ENCODE measurements around the gene SLC29A2. TPM values are rescaled to one million over a fixed set of nuclear protein-coding genes. Genes with fewer than 3 reads are reported as not detected.
"Not testable (repeated sequence)": the region's sequence is repeated elsewhere in the genome, so short reads cannot be mapped to it uniquely, and the experiment has no call there.

SLC29A2 gene
- polyA plus RNA-seq, 1 donor, result 40.8 TPM

GRCh38 chr11:66333896-66334604 is 37.5 kb downstream of the SLC29A2 start:
- no peak for DNase-seq

DNA sequence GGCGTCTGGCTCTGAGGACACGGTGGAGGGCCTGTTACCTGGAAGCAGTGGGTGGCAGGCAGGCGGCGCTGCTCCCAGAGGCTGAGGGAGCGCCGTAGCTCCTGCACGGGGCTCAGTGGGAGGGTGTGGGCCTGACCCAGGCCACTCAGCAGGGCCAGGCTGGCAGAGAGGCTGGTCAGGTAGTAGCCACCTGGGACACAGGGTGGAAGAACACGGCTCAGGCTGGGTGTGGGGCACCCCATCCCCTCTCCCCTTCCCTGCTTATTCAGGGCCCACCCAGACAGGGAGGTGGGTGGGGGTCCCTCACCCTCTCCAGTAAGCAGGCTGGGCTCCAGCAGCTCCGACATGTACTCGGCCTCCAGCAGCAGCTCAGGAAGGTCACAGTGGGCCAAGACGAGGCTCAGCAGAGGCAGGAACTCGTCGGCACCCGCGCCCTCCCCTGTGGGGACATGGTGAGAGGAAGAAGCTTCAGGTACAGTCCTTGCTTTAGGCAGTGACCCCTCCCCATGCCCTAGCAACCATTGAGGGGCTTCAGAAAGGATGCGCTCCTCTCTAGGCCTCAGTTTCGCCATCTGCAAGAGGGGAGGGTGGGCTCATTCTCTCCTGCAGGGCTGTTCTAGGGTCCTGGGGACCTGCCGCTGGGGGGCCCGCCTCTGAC is 38.2 kb downstream of the SLC29A2 start:
- DNase-seq, result no peak

DNA sequence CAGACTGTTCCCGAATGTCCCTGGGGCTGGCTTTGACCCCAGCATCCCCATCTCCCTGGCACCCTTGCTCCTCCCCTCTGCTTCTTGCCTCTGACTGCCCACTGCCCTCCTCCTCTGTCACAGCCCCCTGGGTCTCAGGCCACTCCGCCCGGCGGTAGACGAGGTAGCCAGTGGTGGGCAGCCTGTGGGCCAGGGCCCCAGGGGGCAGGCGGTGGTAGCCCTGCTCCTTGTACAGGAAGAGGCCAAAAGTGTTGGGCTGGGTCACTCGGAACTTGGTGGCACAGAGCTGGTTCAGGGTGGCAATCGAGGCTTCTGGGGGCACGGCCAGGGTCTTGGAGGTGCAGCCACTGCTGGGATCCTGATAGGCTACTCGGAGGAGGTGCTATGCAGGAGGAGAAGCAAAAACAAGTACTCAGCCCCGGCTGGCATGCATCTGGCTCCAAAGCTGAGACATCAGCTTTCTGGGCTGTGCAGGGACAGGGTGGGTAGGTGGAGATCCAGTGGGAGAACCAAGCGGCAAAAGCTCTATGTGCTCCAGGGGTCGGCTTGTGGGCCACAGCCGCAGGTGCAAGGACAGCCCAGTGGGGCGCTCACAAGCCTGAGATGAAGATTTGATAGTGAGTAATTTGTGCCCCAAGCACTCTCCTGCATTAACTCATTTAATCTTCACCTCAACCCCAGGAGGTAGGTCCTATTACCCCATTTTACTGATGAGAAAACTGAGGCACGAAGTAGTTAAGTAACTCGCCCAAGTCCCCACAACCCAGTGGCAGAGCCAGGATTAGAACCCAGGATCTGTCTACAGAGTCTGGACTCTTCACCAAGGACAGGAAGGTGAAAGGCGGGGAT is 39.0 kb downstream of the SLC29A2 start:
- DNase-seq, result no peak

DNA sequence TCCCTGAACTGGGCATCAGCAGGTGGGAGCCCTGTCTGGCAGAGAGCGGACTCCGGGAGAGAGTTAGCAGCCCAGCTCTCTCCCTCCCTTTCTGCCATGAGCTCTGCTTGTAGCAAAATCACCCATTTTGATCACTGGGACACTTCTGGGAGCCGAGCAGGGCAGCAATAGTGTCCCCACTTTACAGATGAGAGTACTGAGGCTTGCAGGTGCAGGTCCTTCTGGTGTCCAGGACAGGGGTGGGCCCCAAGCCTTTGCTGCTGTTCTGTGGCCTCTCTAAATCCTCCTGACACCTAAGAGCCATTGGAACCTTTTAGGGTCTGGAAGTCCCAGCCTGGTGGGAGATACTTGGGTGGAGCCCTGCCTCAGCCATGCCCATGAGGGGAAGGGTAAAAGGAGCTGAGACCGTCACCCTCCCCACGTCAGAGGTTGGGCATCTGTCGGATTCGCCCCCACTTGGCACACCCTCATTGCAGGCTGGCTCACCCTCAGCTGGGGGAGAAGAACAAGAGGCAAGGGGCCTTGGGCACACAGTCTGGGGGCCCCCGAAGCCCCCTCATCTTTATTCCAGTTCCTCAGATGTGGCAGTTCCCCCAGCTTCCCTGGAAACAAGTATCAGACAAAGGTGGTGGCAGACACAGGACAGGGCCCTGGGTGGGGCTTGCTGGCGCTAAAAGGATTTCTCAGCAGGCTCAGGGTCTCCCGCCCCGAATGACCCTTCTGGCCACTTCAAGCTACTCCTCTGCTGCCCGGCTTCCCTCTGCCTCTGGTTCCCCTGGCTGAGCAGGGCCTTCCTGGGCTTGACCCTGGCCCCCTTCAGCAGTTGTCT is 39.8 kb downstream of the SLC29A2 start:
- DNase-seq, result no peak

- no peak for DNase-seq
Measured at GRCh38 chr11:66330931-66331330, 40.6 kb downstream of the SLC29A2 start.

- DNase-seq, result no peak
Measured at GRCh38 chr11:66329165-66329673, 42.3 kb downstream of the SLC29A2 start.

GRCh38 chr11:66328302-66329144 is 43.0 kb downstream of the SLC29A2 start:
- DNase-seq, result peak; percentile 82

GRCh38 chr11:66328031-66328301 is 43.6 kb downstream of the SLC29A2 start:
- no peak for DNase-seq

DNA sequence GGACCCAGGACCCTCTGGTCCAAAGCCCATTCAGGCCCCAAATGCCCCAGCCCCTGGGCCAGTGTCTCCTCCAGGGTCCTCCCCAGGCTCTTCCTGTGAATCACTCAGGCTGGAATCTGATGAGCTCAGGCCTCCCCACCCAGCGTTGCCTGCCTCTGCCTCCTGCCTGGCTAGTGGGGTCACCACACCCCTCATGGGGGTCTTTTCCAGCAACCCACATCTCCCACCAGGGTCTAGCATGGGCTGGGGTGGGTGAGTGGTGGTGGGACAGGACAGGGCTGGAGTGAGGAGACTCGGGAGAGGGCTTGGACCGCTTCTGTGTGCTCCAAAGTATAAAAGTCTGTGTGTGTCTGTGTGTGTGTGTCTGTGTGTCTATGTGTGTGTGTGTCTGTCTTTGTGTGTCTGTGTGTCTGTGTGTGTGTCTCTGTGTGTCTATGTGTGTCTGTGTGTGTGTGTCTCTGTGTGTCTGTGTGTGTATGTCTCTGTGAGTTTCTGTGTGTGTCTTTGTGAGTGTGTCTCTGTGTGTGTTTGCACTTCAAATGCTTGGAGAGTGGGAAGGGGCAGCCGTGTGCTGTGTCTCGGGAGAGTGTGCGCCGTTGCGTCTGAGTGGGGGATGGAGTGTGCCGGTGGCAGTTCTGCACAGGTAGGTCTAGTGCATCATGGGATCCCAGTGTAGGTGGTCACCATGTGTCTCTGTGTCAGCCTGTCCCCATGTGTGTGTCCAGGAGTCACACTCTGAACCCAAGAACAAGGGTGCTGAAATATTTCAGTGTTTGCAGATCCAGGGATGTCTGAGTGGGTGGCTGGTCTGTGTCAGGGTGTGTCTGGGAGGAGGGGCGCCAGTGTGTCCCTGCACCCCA is 44.2 kb downstream of the SLC29A2 start:
- no peak for DNase-seq

- DNase-seq, result no peak
Measured at GRCh38 chr11:66326261-66327111, 45.1 kb downstream of the SLC29A2 start.

- DNase-seq, result no peak
Measured at GRCh38 chr11:66325263-66325671, 46.3 kb downstream of the SLC29A2 start.

GRCh38 chr11:66324664-66325063 is 46.9 kb downstream of the SLC29A2 start:
- DNase-seq, result no peak

- no peak for DNase-seq
Measured at GRCh38 chr11:66323684-66324083, 47.9 kb downstream of the SLC29A2 start.

GRCh38 chr11:66322732-66323427 is 48.7 kb downstream of the SLC29A2 start:
- DNase-seq, result no peak

DNA sequence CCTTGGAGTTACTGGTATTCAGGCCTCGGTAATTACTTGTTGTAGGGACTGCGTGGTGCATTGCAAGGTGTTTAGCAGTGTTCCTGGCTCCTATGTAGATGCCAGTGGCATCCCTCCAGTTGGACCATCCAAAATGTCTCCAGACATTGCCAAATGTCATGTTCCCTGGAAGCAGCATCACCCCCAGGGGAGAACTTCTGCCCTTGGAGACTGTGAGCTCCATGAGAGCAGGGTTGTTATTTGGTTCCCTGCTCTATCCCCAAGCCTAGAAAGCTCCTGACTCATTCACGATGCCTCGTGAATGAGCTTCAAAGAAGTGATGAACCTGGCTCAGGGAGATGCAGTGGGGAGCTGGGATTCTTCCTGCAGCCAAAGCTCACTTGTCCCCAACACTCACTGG is 50.0 kb downstream of the SLC29A2 start:
- DNase-seq, result no peak

GRCh38 chr11:66320748-66321147 is 50.8 kb downstream of the SLC29A2 start:
- not testable (repeated sequence) for DNase-seq

- DNase-seq, result not testable (repeated sequence)
Measured at GRCh38 chr11:66320289-66320688, 51.3 kb downstream of the SLC29A2 start.

- DNase-seq, result no peak
Measured at GRCh38 chr11:66318600-66318970, 53.0 kb downstream of the SLC29A2 start.

All from hindlimb muscle (tissue), 1 donor.